HEK293 (cell line): Measurements from ENCODE around the gene RCAN2.

Experiments
- YY1 ChIP-seq: fragments of 450-650 bp; formaldehyde crosslinking; IDR thresholded peaks from 2 replicates; pipeline ENCODE4 v1.5.1; 2018; ENCODE audit warnings: missing biosample characterization, missing genetic modification characterization
- ZNF211 ChIP-seq: fragments of 450-650 bp; formaldehyde crosslinking; IDR thresholded peaks from 2 replicates; pipeline ENCODE4 v1.5.1; 2016; ENCODE audit warnings: low read depth, missing biosample characterization, missing genetic modification characterization
- ZSCAN16 ChIP-seq: fragments of 450-650 bp; formaldehyde crosslinking; IDR thresholded peaks from 2 replicates; pipeline ENCODE4 v1.5.1; 2016; ENCODE audit warnings: missing biosample characterization, missing genetic modification characterization
- TF ChIP-seq, protein P1 (sequence below): fragments of 450-650 bp; formaldehyde crosslinking; IDR thresholded peaks from 2 replicates; pipeline ENCODE4 v1.5.1; 2016; ENCODE audit warnings: missing biosample characterization, missing genetic modification characterization
- TF ChIP-seq, protein P2 (sequence below): sonication (generic); formaldehyde crosslinking; IDR thresholded peaks from 2 replicates; pipeline ENCODE4 v1.8.1; 2022; ENCODE audit warnings: mild to moderate bottlenecking, moderate library complexity, missing genetic modification reagents
- TF ChIP-seq, protein P3 (sequence below): fragments of 450-650 bp; formaldehyde crosslinking; IDR thresholded peaks from 2 replicates; pipeline ENCODE4 v1.5.1; 2016; ENCODE audit warnings: missing biosample characterization, missing genetic modification characterization

DNA sequence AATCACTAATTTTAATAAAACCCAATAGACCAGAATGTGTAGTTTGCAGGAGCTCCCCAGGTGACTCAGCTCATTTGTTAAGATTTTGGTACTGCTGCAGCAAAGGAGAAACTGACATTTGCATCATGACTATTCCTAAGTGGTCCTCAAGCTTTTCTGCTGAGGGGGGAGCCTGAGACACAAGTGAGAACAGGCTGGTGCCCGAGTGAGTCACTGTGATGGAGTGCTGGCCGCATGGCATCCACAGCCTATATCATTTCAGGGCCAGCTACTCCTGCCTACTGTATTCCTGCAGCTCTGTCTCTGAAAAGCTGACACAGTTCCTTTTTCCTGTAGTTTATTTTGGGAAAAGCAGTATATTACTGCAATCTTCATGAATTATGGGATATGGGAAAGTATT lies 206.8 kb downstream of the RCAN2 start:
- TF ChIP-seq, protein P1, sequence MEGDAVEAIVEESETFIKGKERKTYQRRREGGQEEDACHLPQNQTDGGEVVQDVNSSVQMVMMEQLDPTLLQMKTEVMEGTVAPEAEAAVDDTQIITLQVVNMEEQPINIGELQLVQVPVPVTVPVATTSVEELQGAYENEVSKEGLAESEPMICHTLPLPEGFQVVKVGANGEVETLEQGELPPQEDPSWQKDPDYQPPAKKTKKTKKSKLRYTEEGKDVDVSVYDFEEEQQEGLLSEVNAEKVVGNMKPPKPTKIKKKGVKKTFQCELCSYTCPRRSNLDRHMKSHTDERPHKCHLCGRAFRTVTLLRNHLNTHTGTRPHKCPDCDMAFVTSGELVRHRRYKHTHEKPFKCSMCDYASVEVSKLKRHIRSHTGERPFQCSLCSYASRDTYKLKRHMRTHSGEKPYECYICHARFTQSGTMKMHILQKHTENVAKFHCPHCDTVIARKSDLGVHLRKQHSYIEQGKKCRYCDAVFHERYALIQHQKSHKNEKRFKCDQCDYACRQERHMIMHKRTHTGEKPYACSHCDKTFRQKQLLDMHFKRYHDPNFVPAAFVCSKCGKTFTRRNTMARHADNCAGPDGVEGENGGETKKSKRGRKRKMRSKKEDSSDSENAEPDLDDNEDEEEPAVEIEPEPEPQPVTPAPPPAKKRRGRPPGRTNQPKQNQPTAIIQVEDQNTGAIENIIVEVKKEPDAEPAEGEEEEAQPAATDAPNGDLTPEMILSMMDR (tag by site-specific recombination): no peak
- TF ChIP-seq ZNF211 (tag by site-specific recombination) (no peak), ZSCAN16 (tag by site-specific recombination) (no peak), YY1 (tag by site-specific recombination) (no peak)
- TF ChIP-seq, protein P2, sequence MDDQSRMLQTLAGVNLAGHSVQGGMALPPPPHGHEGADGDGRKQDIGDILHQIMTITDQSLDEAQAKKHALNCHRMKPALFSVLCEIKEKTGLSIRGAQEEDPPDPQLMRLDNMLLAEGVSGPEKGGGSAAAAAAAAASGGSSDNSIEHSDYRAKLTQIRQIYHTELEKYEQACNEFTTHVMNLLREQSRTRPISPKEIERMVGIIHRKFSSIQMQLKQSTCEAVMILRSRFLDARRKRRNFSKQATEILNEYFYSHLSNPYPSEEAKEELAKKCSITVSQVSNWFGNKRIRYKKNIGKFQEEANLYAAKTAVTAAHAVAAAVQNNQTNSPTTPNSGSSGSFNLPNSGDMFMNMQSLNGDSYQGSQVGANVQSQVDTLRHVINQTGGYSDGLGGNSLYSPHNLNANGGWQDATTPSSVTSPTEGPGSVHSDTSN (CRISPR knock-in tag): no peak
- TF ChIP-seq, protein P3, sequence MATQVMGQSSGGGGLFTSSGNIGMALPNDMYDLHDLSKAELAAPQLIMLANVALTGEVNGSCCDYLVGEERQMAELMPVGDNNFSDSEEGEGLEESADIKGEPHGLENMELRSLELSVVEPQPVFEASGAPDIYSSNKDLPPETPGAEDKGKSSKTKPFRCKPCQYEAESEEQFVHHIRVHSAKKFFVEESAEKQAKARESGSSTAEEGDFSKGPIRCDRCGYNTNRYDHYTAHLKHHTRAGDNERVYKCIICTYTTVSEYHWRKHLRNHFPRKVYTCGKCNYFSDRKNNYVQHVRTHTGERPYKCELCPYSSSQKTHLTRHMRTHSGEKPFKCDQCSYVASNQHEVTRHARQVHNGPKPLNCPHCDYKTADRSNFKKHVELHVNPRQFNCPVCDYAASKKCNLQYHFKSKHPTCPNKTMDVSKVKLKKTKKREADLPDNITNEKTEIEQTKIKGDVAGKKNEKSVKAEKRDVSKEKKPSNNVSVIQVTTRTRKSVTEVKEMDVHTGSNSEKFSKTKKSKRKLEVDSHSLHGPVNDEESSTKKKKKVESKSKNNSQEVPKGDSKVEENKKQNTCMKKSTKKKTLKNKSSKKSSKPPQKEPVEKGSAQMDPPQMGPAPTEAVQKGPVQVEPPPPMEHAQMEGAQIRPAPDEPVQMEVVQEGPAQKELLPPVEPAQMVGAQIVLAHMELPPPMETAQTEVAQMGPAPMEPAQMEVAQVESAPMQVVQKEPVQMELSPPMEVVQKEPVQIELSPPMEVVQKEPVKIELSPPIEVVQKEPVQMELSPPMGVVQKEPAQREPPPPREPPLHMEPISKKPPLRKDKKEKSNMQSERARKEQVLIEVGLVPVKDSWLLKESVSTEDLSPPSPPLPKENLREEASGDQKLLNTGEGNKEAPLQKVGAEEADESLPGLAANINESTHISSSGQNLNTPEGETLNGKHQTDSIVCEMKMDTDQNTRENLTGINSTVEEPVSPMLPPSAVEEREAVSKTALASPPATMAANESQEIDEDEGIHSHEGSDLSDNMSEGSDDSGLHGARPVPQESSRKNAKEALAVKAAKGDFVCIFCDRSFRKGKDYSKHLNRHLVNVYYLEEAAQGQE (tag by site-specific recombination): no peak
